ENCODE measurements around the gene ZNF775. TPM values are rescaled to one million over a fixed set of nuclear protein-coding genes. Genes with fewer than 3 reads are reported as not detected.
A peak's percentile ranks its signal among the peaks of the same experiment; 100 is the strongest.

ZNF775 gene
- polyA plus RNA-seq, 10 donors = 3.8 to 7.4 (median 5.3) TPM

DNA sequence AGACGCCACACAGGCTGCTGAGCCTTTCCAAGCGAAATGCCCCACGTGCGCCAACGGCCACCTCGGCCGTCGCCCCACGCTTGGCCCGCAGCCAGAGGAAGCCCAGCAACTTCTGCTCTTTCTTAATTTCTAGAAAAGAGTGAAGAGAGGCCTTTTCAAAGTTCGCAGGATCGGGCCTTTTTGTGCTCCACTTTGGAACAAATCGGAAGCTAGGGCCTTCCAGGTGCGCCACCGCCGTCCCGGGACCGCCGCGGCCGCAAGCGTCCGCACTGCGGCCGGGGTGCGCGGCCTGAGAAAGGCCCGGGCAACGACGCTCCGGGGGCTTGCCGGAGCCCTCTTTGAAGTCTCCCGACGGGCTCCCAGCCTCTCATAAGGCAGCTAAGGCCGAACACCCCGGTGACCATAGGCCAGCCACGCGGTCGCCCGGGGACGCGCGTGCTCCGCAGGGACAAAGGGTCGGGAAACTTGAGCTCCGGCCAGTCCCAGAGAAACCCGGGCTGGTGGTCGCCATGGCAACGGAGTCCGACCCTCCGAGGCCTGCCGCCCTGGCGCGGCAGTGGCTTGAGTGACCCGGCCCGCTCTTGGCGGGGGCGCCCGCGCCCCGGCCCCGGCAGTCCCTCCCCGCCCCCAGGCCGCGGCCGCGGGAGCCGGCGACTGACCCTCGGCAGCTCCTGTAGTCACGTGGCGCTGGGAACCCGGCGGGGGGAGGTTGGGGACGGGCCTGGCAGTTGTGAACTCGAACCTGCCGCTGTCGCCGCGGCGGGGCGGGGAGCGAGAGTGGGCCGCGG is 10.8 kb upstream of the ZNF775 start, which contains the start of gene REPIN1:
TSS of gene REPIN1 (plus strand) at position 727 of the 788 bp plus-strand sequence. CDS start 890 bp downstream, outside the sequence.
- peak; percentile 86 to 95 (median 92) for DNase-seq

DNA sequence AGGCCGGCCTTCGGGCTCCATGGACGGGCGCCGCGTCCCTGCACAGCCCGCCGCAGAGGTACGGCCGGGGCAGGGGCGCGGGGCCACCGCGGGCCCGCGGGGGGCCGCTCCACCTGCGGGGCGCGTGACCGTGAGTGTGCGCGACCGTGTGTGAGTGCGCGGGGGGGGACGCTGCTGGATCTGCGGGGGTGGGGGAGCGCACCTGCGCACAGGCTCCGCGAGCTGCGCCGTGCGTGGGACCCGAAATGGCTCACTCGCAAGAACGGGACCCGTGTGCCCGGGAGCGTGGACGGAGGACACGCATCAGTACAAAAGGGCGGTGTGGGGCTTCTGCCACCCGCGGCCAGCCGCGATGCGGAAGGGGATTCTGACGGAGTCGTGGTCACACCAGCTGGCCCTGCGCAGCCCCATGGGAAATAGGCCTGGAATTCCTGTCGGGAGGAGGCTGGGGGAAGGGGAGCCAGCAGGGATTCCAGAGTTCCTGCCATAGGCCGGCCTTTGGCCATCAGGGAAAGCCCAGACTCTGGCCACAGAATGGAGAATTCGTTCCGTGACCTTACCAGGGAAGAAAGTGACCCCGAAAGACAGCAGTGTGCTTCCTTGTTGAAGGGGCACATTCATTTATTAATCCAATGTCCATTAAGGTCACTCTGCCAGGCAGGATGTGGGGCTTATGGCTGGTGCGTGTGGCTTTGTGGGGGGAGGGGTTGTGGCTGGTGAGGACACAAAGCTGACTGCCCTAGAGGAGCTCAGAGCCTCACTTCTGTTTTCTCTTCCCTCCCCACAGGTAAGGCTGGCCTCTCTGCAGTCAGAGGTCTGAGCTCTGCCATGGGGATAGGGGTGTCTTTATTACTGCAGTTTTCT is 10.0 kb upstream of the ZNF775 start:
- DNase-seq = peak; percentile 63 to 77 (median 64)

DNA sequence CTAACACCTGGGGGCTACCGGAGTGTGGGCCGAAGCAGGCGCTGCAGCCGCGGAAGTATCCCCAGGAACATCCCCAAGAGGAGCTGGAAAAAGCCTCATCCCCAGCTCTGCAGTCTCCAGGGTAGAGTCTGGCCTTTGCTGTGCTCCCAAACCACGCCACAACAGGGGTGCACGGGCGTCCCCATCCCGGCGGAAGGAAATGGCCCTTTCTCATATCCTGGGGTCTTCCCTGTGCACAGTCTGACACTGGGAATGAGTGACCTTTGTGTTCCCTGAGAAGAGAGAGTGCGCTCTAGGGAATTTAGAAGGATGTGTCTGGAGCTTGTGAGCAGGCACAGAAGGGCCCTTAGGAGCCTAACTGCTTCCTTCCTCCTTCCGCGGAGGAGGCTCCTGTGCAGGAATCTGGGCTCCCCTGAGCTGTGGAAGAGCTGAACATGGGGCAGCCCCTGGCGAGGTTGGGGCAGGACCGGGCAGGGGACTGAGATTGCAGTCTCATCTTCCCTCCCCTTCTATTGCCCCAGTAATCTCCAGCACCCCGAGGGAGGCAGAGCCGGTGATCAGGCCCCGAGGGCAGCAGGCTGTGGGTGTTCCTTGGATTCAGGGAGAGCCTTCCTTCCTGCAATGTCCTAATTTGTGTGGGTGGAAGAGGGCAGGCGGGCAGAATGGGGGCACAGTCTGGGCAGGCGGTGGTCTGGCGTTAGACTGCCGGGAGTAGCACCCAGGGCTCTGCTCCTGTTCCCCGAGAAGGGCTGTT is 9.2 kb upstream of the ZNF775 start:
- DNase-seq = no peak

DNA sequence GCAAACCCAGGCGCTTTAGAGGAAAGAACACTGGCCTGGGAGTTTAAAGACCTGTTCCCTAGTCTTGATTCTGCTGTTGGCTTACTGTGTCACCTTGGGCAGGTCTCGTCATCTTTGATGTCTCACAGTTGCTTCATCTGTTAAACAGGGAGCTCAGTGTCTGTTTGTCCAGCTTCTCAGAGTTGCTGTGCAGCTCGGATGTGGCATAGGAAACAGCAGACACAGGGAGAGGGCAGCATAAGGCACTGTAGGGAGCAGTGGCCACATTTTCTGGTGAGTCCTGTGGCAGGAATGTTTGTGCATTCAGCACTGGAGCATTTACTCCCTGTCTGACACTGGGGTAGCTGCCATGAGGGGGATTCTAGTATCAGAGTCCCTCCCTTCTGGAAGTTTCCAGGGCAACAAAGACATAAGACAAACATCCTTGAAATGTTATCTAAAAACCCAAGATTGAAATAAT is 8.5 kb upstream of the ZNF775 start:
- DNase-seq = no peak

DNA sequence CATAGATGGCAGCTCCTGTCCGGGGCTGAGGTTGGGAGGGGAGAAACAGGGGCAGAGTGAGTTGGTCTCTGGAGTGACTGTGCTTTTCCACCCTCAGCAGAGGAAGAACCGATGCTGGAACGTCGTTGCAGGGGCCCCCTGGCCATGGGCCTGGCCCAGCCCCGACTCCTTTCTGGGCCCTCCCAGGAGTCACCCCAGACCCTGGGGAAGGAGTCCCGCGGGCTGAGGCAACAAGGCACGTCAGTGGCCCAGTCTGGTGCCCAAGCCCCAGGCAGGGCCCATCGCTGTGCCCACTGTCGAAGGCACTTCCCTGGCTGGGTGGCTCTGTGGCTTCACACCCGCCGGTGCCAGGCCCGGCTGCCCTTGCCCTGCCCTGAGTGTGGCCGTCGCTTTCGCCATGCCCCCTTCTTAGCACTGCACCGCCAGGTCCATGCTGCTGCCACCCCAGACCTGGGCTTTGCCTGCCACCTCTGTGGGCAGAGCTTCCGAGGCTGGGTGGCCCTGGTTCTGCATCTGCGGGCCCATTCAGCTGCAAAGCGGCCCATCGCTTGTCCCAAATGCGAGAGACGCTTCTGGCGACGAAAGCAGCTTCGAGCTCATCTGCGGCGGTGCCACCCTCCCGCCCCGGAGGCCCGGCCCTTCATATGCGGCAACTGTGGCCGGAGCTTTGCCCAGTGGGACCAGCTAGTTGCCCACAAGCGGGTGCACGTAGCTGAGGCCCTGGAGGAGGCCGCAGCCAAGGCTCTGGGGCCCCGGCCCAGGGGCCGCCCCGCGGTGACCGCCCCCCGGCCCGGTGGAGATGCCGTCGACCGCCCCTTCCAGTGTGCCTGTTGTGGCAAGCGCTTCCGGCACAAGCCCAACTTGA is 7.8 kb upstream of the ZNF775 start:
- DNase-seq = no peak

DNA sequence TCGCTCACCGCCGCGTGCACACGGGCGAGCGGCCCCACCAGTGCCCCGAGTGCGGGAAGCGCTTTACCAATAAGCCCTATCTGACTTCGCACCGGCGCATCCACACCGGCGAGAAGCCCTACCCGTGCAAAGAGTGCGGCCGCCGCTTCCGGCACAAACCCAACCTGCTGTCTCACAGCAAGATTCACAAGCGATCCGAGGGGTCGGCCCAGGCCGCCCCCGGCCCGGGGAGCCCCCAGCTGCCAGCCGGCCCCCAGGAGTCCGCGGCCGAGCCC is 7.2 kb upstream of the ZNF775 start:
- DNase-seq = no peak

DNA sequence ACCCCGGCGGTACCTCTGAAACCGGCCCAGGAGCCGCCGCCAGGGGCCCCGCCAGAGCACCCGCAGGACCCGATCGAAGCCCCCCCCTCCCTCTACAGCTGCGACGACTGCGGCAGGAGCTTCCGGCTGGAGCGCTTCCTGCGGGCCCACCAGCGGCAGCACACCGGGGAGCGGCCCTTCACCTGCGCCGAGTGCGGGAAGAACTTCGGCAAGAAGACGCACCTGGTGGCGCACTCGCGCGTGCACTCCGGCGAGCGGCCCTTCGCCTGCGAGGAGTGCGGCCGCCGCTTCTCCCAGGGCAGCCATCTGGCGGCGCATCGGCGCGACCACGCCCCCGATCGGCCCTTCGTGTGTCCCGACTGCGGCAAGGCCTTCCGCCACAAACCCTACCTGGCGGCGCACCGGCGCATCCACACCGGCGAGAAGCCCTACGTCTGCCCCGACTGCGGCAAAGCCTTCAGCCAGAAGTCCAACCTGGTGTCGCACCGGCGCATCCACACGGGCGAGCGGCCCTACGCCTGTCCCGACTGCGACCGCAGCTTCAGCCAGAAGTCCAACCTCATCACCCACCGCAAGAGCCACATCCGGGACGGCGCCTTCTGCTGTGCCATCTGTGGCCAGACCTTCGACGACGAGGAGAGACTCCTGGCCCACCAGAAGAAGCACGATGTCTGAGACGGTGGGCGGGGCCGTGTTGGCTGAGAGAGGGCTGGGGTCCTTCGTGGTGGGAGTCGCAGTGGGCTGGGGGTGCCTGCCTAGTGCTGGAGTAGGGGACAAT is 6.7 kb upstream of the ZNF775 start:
- DNase-seq = no peak

DNA sequence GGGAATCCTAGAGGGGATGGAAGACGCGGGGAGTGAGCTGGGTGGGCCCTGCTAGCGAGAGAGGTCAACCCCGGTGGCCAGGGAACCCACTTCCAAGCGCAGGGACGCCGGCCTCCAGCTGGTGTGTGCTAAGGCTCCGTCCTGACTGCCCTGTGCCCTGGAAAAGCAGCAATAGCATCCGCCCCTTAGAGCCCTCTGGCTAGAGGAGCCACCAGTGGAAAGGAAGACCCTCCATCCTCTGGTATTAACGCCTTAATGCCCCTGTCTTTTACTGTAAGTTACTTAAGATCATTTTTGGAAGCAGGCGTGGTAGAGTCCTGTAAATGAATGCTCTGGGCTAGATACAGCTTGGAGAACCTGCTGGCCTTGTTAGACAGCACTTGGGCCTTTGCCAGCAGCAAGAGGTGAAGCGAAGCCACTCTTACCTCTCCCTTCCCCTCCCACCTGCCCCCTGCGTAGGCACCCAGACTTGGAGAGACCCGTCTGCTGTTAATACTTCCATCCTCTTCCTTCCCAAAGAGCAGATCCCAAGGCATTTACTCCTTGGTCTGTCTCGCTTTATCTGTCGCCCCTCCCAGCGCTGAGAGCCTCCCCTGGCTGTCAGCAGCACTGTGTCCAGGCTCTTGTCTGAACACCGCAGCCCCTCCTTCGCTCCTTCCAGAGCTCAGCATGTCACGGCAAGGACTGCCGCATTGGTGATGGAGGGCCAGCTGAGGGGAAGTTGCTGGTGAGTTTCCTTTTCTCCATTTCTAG is 5.9 kb upstream of the ZNF775 start:
- DNase-seq = no peak

DNA sequence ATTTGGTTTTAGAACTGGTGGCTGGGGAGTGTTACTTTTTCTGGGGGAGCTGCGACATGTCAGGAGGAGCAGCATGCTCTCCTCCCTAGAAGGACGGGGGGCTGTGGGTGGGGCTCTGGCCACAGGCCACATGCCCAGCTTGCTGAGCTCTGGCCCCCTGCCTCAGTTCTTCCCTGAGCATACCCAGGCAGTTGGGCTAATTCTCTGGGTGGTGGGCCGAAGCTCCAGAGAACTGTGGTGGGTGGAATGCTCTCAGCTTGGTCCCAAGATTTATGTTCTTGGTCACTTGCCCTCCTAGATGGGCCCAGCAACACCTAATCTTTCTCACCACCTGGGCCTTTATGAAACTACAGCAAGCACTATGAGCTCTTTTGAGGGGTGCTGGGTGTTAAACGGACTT is 5.1 kb upstream of the ZNF775 start:
- DNase-seq = no peak

DNA sequence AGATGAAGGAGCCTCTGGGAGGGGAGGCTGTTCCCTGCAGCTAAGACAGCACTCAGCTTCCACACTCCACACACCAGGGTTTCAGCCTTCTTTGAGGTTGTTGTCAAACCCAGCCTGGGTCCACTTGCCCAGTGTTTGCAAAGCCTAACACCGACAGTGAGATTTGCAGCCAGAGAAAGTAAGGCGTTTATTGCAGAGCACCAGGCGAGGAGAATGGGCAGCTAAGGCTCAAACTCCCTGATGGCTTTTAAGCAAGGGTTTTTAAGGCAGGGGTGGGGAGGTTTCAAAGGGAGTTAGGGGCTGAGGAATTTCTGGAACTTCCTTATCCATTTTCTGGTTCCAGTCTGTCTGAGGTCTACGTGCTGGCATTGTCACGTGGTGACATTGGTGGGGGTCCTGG is 4.7 kb upstream of the ZNF775 start:
- no peak for DNase-seq

DNA sequence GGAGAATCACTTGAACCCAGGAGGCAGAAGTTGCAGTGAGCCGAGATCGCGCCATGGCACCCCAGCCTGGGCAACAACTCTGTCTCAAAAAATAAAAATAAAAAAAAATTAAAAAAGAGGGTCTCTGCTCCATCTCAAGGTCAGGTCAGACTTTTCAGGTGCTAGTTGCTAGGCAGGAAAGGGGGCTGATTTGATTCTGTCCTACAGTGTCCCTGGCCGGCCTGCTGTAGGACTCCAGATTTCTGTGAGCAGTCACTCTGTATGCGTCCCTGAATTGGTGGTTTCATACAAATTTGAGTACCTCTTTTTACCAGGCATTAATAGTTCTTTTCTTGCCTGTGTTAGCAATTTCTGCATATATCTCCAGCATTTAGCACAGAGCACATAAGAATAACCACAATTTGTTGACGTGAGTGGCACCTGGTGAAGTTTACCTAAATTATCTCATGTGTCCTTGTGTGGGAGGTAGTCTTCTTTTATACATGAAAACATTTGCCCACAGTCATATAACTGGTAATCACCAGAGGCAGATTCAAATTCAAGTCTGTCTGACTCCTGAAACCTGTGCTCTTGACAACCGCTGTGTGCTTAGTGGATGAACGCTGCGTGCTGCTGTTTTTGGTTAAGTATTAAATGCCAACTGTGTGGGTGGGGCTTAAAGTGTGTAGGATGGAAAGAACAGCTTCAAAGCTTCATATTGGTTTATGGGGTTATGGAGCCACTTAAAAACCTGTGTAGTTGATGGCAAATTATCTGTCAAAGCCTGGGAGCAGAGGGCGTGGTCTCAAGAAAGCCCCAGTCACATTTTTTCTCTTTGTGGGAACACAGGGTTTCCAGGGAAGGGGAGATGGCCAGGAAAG is 3.2 kb upstream of the ZNF775 start:
- no peak for DNase-seq

DNA sequence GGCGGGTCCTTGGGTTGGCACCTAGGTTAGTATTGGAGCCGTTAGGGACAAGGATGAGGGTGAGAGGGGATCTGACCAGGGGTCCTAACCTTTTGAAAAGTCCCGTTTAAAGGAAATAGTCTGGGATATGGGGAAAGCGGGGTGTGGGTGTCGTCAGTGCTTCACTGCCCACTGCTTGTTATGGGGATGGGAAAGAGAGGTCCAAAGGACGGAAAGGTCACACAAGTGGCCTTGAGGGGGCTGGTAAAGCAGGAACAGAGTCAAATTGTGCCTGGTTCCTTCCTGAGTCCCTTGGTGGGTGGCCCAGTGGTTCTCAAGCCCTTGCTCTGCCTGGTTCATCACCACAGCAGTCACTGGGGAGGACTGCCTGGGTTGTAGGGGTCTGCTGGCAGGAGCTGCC is 2.6 kb upstream of the ZNF775 start:
- no peak for DNase-seq

DNA sequence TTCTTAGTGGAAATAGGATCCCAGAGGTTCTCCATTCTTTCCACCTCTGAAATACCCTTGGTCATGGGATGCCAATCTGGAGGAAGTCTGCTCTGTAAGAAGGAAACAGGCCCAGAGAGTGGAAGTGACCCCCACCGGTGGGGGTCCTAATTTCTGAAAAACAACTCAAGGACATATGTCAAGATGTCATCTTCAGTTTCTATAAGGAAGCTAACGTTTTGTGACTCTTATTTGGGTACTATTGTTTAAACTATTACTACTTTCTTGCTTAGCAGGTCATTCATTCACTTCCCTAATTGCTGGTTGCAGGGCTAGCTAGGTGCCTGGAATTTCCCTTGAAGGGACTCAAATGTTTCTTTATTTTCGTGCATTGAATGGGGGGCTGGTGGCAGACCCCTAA is 1.9 kb upstream of the ZNF775 start:
- no peak for DNase-seq

DNA sequence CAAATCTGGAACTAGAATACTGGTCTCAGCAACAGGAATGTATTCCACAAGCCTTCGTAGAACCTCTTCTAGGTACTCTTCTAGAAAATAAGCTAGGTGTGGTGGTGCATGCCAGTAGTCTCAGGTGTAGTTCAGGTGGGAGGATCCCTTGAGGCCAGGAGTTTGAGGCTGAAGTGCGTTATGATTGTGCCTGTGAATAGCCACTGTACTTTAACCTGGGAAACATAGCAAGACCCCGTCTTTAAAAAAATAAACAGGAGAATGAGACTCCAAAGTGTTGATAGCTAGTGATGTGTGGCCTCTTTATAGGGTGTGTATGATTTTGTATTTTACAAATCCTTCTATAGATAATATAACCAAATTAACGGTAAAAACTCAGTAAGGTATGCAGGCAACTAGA is 1.5 kb upstream of the ZNF775 start:
- no peak for DNase-seq

DNA sequence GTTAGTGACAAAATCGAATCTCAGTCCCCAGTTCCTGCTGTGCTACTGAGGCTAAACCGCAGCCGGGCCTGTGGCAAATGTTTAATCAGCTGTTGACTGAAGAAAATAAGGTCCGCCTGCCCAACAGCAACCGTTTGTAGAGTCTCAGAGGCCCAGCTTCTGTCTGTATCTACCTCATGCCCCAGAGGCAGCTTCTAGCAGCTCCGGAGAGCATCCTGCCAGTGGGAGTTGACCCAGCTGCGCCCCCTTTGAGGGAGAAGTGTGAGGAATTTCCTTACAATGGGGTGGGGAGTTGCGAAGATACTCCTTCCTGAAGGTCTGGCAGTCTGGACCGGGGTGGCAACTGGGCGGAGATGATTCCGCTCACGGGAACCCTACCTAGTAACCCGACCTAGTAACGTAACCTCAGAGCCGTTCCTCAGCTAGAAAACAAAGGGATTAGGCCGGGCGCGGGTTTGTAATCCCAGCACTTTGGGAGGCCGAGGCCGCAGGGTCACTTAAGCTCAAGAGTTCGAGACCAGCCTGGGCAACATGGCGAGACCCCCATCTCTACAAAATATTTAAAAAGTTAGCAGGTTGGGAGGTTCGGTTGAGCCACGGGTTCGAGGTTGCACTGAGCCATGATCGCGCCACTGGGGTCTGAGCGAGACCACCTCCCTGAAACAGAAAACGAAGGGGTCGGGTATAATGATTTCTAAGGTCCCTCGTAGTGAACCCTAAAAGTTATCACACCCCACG is 846 bp upstream of the ZNF775 start:
- DNase-seq = peak in 2 of 3 donors; percentile 46 to 72

DNA sequence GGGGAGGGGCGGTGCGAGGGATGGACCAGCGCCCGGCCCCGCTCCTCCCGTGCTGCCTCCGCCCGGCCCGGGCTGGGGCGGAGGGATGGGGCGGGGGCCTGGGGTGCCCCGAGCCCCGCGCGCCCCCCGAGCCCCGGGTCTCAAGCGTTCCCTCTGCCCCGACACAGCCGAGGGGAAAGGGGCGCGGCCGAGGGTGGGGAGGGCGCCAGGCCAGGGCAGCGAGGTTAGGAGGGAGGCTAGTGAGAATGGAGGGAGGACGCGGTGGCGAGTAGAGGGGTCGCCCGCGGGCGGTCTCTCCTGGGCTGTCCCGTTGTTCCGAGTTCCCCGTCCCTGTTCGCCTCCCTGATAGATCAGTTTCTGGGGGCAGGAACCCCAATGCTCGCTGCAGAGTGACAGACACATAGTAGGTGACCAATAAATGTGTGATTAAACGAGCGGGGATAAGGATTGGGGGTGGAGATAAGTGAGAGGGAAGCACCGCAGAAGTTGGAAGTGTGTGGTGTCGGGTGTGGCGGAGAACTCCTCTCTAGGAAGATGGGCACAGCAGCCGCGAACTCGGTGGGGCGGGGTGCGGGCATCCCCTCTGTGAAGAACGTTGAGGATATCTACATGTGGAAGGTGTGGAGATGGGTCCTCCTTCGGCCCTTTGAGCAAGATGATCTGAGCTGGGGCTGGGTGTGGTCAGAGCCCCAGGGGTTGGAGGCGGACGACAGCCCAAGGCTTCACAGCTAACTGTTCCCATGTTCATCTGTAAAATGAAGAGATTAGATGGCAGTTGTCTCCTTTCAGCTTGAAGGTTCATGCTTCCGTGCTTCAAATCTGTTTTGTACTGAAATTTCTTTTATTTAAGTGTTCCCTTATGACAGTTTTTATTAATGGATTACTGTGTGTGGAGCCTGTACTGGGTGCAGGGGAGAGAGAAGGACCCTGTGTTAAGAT is 580 bp downstream of the ZNF775 start:
- peak in 1 of 3 donors; percentile 66 for DNase-seq

DNA sequence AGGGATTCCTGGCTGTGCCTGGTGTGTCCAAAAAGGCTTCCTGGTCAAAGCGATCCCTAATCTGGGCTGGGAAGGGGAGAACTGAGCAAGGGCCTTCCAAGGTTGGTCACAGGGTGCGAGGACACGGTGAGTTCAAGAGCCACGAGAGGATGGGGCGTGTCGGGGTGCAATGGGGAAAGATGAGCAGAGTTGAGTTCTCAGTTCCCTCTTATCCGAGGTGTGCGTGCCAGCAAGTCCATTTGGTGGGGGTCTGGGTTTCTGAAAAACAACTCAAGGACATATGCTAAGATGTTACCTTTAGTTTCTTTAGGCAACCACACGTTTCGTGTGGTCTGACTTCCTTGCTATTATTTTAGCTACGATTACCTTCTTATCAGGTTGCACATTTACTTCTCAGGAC is 1.3 kb downstream of the ZNF775 start:
- no peak for DNase-seq
